HG03354 (cell line): ENCODE data around the gene CDK5RAP2.

ENCODE experiments used
- ATAC-seq: cut with Tn5 transposase; IDR thresholded peaks from one replicate; pipeline ENCODE4 v1.9.1; 2021; ENCODE audit warnings: mild to moderate bottlenecking; ENCODE audit not compliant: unreplicated experiment, poor library complexity, severe bottlenecking

CDK5RAP2 gene

DNA sequence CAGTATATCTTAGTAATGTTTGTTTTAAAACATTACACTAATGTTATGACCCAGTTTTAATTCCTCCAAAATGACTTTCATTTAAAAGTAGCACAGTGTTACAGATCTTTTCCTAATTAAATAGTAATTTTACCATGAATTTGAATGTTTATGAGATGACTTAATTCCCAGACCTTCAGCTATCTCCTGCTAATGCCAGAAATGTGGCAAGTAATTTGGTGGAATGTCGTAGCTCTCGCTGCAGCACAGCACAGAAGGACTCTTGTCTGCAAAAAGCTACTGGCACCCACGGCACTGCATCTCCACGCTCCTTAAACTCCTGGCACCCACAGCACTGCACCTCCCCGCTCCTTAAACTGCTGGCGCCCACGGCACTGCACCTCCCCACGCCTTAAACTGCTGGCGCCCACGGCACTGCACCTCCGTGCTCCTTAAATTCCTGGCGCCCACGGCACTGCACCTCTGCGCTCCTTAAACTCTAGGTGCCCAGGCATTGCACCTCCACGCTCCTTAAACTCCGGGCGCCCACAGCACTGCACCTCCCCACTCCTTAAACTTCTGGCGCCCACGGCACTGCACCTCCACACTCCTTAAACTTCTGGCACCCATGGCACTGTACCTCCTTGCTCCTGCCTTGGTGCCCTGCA, 163.1 kb downstream of the CDK5RAP2 start:
- no peak for ATAC-seq

DNA sequence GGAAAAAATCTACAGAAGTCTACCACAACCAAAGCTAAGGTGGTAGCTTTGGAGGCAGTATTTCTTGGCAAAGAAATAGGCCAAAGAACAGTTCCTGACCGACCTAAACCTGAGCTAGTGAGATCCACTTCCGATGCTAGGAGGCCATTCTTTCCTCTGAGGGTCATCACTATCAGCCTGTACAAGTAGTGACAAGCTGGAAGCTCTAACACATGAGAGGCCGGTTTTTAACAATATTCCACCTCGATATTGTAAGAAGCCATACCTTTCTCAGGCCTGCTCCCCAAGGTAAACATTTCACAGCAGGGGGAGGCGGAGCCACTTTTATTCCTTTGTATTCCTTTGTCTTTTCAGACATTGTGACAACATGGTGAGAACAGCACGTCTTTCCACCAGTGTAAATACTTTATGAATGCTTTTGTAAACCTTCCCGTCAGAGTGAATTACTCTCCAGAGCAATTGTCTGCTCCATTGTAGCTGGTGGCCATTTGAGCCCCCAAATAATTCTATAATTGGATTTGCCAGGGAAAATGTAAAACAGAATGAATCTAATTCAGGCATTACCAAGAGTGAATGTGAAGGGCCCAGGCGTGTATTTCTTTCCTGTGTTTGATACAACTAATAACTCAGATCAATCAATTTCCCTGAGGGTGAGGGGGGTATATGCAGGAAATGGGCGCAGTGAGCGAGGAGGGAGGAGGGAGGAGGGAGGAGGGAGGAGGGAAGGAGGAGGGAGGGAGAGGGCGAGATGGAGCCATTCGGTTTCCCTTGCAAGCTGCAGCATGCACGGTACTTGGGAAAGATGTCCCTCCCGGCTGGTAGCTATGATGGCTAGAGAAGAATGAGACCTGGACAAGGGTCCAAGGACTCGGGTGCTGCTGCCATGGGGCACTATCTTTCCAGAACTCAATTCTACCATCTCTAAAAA, 166.6 kb downstream of the CDK5RAP2 start:
- ATAC-seq: no peak

DNA sequence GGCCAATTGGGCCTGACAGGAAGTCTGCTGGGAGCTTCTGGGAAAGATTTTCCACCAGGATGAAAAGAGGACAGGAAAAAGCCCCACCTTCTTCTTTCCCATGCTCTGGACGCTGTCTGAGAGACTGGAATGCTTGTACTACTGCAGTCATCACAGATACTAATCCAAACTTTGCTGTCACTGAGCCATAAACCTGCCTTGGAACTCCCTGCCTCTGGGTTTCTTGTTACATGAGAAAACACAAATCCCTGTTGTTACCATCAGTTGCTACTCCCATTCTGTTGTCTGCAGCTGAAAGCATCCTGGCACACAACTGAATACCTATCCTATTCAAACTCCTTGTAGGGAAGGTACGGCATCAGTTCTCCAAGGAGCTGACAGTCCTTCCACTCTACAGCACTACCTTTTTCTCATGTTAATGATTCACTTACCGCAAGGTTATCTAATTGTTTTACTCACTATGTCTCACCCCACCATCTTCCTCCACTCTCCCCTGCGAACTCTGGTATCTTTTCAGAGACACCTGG, 167.5 kb downstream of the CDK5RAP2 start:
- no peak for ATAC-seq

DNA sequence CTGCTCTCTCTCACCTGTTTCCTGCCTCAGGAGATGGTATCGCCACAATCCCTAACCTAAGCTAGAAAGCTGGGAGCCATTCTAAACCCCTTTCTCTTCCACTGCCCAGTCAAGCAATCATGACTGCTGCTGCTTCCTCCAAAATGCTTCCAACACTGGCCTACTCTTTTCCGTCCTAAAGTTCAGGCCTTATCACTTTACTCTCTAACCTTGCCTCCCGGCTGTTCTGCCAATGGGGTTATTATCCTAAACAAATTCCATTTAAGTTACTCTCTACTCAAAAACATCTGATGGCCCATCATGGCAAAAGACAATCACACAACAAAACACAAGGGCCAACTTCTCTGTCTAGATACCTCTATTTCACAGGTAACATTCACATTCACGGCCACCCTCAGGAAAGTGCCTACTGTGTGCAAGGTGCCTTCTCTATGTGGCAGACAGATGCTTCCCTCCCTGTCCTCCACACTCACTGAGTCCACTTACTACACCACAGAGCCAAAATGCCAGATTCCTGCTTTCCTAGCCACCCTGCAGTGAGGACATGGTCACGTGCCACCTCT, 168.0 kb downstream of the CDK5RAP2 start:
- ATAC-seq: no peak

DNA sequence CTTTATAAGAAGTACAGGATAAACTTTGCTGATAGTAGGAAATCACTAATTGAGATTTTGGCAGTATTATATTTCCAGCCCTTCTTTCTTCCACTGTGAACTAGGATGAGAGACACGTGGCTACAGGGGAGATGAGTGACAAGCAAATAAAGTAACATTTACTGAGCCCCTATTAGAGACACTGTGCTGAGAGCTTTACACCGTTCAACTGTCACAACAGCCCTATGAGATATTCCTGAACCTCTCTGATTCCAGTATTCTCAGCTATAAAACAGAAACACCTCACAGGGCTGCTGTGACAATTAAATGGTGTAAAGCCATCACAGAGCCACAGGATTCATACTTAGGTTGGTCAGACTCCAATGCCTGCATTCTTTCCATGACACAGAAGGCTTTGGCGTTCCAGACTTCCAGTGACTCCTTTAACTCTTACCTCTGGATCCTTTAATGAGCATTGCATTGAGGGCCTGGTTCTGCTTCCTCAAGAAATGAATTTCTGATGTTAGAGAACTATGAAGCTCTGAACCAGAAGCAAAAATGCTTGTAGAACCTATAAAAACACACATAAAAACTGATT, 169.0 kb downstream of the CDK5RAP2 start:
- no peak for ATAC-seq

DNA sequence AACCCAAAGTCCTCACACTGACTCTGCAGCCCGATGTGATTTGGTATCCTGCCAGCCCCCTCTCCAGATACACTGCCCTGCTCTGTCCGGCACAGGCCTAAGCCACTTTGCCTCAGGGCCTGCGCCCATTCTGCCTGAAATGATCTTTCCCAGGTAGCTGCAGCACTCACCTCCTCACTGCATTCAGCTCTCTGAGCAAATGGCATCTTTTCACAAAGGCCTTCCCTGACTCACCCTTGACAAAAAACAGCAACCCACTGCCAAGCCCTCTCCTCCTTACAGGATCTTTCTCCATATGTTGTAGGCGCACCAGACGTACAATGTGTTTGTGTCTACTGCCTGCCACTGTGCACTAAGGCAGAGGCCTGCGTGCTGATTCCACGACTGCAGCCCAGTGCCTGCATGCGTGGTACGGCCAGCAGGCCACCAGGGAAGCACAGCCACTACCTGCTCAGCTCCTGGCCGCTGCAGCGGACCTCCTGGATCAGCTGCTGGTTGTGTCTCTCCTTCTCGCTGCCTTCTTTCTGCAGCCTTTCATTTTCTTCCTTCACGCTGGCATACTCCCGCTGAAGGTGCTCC, 171.2 kb downstream of the CDK5RAP2 start:
- no peak for ATAC-seq

DNA sequence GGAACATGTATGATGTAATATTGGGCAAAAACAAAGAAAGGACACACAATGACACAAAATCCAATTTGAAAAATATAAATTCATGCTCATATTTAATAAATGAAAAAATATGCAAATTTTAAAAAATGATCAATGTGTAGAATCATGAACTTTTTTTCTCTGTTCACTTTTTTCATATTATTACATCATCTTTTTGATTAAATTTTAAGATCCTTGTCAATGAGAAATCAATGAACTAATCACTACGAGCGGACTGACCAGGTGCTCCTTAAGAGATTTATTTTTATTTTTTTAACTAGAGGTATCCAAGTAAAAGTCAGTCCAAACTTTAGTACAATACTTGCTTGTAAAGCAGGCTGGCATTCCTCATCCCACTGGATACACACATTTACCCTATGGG, 174.1 kb downstream of the CDK5RAP2 start:
- no peak for ATAC-seq

DNA sequence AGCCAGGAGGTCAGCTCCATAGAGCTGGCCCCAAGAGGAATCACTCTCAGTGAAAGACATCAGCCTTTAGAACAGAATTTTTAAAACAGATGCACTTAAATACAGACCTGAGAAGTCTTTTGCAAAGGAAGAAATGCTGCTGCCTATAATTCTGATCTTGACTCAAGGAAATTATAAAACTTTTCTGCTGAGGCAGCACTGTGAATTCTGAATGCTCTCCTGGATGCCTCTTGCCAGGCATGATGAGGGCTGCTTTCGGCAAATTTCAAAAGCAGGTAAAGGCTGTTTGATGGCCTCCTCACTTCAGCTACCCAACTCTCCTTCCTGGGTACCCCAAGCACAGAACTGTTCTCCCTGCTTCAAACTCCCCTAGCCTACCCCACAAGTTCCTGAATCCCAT, 174.8 kb downstream of the CDK5RAP2 start:
- ATAC-seq: no peak

DNA sequence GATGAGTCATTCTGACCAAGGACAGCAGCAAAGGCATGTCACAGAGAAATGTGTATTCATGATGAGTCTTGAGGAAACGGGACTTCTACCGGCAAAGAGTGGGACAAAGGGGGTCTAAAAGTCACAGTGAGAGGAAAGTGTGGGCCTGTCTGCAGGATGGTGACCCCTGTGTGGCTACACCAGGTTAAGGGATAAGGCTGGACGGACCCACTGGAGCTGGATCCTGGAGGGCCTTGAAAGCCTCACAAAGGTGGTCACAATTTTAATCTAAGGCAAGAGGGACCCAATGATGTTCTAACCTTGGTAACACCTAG, 176.5 kb downstream of the CDK5RAP2 start:
- no peak for ATAC-seq

DNA sequence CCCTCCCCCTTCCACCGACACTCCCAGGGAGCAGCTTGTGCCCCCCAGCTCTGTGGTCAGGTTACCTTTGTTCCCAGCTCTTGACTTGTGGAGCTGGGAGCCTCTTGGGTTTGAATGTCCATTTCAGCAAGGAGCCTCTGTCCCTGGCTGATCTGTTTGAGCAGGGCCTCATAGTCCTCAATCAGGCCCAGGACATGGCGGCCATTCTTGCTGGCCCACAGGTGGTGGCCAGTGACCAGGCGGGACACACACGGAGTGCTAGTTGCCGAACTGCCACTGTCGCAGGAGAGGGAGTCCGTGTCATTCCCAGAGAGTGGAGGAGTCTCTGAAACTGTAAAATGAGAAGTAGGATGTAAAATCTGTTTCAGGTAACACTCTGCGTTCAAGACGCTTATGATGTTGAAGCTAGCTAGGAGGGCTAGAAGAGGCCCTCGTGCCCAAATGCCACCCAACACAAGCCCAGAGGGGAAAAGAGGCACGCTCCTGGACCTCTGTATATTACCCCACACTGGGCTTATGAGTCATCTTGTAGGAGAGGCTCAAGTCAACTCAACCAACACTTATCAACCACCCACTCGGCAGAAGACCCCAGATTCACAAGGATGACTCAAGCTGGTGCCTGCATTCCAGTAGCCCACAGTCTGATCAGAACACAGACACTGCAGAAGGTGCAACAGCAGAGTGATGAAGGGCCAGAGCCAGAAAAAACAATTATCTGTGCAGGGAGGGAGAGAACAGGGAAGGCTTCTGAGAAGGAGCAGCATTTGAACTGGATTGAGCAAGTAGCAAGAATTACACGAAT, 177.0 kb downstream of the CDK5RAP2 start:
- no peak for ATAC-seq

DNA sequence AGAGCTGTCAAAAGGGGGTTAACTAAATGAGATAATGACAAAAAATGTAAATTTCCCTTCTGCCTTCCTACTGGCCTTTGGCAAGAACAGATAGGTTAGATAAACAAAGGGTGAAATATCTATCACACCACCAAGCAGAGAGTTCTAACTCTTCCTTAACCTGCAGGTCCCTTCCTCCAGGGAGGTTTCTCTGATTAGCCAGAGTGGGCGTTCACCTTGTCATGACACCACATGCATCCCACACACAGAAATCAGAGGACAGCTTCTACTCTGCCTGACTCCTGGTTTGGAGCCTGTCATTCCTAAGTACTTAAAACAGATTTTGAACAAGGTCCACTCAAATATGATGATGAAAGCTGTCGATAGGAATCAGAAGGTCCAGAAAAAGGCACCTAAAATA, 180.0 kb downstream of the CDK5RAP2 start:
- ATAC-seq: no peak

DNA sequence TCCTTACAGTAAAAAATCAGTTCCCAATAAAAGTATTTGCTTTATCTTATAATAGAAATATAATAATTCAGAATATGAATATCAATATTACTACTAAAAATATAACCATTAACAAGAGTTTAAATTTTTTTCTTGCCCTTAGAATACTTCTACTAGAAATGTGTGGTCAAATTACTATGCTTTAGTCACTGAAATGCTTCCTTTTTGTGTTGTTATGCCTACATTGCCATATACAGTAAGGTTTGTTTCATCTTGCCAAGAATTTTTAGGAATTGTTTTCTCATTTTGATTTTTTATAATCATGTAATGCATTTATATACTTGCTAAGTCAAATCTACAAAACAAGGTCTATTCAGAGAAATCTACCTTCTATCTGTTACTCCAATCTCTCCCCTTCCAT, 181.7 kb downstream of the CDK5RAP2 start:
- ATAC-seq: no peak

DNA sequence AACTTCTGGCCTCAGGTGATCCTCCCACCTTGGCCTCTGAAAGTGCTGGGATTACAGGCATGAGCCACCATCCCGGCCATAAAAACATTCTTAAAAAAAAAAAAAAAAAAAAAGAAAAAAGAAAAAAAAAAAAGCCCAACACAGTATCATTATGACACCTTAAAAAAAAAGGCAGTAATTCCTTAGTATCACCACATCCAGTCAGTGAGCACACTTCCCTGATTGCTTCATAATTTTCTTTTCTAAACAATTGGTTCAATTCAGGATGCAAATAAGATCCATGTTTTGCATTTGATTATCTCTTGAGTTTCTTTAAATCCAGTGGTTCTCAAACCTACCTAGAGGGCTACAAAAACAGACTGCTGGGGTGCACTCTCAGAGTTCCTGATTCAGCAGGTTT, 182.5 kb downstream of the CDK5RAP2 start:
- no peak for ATAC-seq

DNA sequence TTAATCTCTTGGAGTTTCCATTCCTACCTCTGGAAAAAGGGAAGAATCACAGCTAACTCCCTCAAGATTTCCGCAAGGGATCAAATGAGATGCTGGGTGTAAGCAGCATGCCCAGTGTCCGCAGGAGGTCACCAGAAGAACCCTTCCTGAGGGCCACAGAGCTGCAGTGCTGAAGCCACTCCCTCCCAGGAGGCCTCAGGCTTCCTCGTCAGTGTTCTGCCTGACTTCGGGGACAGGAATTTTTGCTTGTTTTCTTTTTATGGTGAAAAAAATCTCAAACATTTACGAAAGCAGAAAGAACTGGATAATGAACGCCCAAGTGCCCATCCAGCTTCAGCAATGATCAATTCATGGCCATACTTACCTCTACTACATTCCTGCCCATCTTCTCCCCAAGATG, 183.0 kb downstream of the CDK5RAP2 start:
- no peak for ATAC-seq

DNA sequence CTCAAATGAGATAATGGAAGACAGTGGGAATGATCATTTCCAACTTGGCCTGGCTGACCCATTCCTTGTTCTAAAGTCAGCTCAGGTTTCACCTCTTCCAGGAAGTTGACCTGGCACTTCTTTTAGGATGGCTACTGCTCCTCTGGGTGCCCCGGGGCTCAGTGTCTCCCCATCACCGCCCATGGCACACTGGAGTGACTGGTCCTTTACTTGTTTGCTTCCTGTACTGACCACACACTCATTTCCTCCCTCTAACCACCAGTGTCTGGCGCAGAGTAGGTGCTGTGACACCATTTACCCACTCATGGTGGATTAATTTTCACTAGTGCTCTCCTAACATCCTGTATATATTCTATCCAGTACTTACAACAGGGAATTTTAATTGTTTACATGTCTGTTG, 183.5 kb downstream of the CDK5RAP2 start:
- ATAC-seq: no peak

DNA sequence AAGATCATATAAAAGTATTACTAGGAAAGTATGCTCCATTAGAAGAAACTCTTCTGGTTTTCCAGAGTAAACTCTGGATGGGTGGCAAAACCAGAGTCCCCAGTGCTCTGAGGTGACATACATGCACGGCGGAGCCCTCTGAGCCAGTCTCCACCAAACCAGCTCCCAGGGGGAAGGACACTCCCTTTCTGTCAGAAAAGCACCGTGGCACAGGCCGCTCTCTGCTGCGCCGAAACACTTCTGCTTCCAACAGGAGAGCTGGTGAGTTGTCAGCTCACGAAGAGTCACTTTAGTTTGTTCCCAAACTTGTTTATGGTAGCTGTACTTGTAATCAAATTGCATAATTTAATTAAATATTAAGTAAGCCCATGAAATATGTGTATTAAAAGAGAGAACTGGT, 184.6 kb downstream of the CDK5RAP2 start:
- ATAC-seq: no peak

DNA sequence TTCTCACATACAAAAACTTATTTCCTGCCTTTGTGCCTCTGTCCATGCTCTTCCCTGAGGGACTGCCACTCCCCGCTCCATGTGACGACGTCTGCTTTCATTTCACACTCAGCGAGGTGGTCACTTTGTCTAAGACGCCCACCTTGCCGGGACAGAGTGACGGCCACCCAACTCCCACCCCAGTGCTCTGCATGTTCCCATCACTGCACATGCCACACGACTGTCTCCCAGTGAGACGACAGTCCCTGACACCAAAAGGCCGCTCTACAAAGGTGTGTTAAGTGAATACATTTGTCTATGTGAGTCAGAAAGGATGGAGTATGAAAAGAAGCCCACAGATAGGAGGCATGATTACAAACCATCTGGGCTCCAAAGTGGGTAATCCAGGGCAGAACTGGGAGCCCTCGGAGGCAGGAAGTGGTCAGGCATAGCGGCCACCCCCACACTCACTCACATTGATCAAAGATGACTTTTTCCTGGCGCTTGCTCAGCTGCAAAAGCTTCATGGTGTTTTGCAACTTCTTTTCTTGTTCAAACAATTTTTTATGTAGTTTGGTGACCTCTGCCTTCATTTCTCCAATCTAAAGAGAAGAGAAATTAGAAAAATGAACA, 185.8 kb downstream of the CDK5RAP2 start:
- no peak for ATAC-seq

DNA sequence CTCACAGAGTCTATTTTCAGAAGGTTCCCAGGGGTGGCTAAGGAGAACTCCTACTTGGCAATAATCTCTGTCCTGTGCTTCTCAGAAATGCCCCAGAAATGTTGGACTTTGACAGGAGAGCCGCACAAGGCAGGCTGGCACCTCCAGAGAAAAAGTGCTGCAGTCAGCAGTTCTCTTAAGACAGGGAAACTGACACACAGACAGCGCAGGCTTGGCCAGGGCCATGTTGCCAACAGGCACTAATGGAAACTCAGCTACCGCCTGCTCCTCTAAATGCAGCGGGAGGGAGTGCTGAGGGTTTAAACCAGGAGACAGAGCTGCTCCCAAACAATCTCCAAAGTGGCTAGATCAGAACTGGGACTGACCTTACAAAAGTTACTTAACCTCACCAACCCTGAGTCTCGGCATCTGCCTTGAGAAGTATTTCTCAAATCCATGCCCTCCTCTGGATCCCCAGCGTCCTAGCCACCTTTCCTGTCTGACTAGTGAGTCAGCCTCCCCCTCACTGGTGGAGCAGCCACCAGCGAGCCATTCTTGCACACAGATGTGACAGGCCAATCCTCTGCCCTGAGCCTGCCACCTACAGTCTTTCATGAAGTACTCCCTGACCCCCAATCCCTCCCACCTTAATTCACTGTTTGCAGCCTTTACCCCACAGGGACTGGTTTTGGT, 186.4 kb downstream of the CDK5RAP2 start:
- no peak for ATAC-seq

DNA sequence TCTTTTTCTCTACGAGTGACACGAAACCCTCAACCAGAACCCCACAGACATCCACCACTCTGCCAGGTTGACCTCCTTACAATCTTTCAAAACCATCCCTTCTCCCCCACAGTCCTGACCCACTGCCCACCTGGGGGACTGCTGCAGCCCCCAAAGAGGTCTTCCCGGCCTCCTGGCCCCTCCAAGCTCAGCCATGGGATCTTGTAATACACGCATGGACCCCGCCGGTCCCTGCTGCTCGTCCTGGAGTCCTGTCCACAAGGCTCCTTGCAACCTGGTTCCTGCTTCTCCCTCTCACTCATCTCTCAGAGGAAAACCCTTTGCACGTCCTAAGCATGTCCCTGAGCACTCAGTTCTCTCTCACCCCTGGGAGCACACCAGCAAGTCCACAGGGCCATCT, 187.3 kb downstream of the CDK5RAP2 start:
- no peak for ATAC-seq
